NCI-H146 (cell line): Measurements from ENCODE around the gene FOSL1.
"Not testable (repeated sequence)": the region's sequence is repeated elsewhere in the genome, so short reads cannot be mapped to it uniquely, and the experiment has no call there.

ENCODE experiments used
- DNase-seq: peaks from one replicate; lab custom pipeline; 2025; lab: John Stamatoyannopoulos, UW

The FOSL1 gene

GRCh38 chr11:65896034-65896999 is 3.9 kb downstream of the FOSL1 start:
- DNase-seq, result no peak

GRCh38 chr11:65895482-65895981 is 4.7 kb downstream of the FOSL1 start:
- no peak for DNase-seq

DNA sequence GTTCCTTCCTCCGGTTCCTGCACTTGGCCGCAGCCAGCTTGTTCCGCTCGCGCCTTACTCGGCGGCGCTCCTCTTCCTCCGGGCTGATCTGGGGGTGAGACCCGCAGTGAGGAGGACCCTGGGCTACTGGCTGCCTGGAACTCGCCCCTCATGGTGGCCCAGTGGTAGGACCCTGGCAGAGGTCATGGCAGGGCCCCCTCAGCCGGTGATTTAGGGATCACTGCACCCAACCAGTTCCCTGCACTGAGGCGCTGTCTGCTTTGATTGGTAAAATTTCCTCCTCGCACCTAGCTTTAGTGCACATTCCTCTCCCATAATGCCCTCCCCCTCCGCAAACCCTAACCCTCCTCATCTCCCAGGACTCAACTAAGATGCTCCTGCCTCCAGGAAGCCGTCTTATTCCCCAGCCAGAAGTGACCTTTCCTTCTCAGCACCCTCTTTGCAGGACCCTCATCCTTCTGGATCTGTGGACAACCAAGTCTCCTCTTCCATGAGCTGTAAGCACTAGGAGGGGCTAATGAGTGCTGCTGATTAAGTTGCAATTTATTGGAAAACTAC is 6.1 kb downstream of the FOSL1 start:
- no peak for DNase-seq

DNA sequence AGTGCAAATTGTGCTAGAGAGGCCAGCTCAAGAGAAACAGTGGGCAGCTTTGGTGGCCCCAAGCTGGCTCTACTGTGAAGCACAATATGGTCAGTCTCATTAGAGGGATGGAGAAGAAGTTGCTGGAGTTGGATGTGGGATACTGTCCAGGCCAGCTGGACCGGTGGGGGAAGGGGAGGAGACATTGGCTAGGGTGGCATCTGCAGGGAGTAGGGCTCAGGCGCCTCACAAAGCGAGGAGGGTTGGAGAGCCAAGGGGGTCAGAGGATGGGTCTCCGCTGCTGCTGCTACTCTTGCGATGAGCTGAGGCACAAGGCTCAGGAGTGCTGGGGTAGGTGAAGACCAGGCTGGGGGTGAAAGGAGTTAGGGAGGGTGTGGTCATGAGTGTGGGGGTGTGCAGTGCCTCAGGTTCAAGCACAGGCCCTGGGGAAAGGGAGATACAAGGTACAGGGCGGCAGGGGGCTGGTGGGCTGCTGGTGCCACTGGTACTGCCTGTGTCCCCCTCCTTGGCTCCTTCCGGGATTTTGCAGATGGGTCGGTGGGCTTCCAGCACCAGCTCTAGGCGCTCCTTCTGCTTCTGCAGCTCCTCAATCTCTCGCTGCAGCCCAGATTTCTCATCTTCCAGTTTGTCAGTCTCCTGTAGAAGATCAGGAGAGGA is 7.4 kb downstream of the FOSL1 start:
- DNase-seq, result no peak

DNA sequence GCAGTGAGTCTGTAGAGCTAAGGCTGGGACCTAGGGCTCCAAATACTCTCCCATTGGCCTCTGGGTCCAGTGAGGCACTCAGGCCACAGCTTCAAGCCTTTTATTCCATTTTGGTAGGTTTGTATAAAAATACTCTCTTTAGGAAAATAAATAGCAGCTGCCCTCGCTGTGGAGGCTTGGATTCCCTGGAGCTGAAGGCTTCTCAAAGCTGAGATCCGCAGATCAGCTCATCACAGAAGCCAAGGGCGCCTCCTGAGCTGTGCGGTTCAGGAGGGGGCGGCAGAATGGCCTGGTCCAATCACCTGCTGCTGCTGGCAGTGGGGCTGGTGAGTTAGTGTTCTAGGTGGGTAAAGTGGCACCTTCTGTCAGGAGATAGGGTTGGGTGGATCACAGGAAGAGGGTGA is 8.0 kb downstream of the FOSL1 start:
- not testable (repeated sequence) for DNase-seq

DNA sequence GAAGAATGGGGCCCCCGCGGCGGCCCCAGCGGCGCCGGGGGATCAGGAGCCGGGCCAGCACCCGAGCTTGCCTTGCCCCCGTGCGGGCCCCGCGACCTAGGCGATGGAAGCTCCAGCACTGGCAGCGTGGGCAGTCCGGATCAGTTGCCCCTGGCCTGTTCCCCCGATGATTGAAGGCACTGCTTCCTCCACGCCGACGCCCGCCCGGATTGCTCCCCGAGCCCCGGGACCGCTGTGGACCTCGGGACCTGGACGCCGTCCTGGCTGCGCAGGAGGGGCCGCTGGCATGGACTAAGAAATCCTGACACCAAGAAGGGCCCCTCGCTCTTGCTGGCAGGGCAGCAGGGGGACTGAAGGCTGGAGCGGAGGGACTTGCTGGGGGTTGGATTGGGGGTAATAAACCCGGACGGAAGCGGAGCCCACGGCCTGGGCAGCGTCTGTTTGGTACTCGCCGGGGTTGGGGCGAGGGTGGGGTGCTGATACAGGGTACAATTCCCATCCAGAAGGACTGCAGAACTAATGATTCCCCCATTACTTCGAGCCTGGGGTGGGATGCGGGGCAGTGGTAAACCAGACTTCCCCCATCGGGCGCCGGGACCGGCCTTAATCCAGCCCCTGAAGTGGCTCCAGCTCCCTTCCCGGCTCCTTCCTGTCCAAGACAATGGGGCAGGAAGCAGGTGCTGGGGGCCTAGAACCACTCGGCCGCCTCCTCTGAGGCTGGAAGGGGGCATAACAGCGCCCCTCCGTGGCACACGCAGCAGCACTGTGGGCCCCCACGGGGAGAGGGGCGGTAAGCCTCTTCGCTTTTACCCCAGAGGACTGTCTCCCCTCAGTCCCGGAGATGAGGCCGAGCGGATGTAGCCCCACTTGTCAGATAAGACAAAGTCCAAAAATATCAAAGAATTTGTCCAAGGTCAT is 8.7 kb downstream of the FOSL1 start:
- DNase-seq, result peak; percentile 52

- DNase-seq, result peak; percentile 95
These were observed 9.6 kb downstream of the FOSL1 start, which contains the start of gene CCDC85B for GRCh38 chr11:65890324-65891218. TSS of gene CCDC85B (plus strand) at chr11:65890673. CDS start at chr11:65890784, 111 bp downstream.

- DNase-seq, result peak; percentile 97
These were observed 11.9 kb downstream of the FOSL1 start, which contains the start of gene FIBP for GRCh38 chr11:65888163-65888814. TSS of gene FIBP (minus strand) at chr11:65888471. CDS start at chr11:65888418, 53 bp downstream.

DNA sequence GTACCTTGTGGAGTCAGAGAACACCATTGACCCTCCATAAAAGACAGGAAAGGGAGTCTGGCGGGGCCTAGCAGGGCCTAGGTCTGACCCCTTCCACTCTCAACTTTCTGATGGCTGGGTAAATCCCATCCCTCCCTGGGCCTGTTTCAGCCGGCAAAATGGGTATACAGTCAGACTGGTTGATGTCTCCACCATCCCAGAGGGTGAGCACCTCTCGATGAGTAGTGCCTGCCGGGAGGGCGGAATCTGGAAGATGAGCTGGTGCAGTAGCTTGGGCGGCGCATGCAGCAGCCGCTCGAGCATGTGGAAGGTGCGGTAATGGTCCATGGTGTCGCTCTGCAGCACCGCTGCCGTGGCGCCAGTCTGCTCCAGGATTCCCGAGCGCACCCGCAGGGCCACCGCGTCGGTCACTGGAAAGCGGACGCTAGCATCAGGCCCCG is 12.4 kb downstream of the FOSL1 start:
- DNase-seq, result no peak

DNA sequence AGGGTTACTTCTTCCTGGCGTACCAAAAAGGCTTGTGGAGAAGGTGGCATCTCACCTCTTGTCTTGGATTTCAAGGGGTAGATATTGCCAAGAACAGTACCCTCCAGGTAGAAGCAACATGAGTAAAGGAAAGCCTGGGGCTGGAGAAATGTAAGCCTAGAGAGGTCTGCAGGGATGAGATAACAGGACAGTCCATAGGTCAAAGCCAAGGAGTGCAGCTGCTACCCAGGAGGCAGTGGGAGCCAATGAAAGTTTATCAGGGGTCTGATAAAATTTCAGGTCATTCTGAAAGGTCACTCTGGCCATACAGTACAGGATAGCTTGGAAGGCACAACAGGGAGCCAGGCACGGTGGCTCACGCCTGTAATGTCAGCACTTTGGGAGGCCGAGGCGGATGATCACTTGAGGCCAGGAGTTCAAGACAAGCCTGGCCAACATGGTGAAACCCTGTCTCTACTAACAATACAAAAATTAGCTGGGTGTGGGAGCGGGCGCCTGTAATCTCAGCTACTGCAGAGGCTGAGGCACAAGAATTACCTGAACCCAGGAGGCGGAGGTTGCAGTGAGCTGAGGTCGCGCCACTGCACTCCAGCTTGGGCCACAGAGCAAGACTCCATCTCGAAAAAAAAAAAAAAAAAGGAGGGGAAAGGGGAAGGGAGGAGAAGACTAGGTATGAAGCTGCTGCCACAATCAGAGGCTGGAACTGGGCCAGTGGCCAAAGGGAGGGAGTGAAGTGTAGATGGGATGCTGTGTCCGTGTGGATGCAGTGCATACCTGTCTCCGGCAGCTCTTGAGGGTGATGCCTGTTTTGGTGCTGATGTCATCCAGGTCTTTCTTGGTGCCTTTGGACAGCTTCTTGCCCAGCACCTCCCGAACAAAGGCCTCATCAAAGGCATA is 13.1 kb downstream of the FOSL1 start:
- DNase-seq, result no peak

DNA sequence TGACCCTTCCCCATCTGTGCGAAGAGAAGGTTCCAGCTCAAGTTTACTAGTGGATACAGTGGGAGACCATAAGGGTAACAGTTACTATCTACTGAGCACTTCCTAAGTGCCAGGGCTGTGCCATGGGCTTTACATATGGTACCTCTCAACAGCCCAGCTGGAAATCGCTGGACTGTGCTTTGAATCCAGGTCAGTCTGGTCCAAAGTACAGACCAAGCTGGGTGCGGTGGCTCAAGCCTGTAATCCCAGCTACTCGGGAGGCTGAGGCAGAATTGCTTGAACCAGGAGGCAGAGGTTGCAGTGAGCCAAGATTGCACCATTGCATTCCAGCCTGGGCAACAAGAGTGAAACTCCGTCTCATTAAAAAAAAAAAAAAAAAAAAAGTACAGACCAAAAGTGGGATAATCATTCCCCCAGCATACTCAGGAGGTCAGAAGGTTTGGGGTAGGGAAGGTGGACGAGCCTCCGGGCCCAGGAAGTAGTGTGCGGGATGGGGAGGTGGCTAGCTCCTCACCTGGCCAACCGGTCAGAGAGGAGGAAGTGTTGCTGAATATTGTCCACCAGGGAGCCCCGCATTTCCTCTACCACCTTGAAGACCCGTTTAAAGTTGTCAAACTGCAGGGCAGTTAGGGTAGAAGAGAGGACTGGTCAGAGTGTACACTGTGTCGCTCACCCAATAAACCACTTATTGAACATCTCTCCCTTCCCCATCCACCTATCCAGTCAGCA is 14.2 kb downstream of the FOSL1 start:
- no peak for DNase-seq

DNA sequence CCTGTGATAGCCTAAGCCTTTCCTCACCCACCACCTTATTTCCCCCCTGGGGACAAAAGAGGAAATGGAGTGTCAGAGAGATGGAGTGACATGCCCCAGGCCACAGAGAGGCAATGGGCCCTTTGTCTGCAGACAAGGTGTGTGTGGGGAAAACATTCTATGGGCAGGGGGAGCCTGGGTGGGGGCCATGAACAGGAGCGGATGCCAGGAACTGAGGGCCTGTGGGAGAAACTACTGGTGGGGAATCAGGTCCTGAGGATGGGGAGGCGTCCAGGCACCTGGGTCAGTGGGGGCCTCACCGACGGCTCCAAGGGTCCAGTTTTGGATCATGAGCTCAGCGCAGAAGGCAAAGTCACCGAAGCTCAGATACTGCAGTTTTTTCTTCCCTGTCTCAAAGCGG is 15.0 kb downstream of the FOSL1 start:
- no peak for DNase-seq

GRCh38 chr11:65884716-65885092 is 15.5 kb downstream of the FOSL1 start:
- DNase-seq, result peak; percentile 75

- DNase-seq, result no peak
These were observed 16.1 kb downstream of the FOSL1 start for GRCh38 chr11:65883786-65884715.

GRCh38 chr11:65883058-65883761 is 17.0 kb downstream of the FOSL1 start:
- no peak for DNase-seq
